H1 (cell line): Measurements from ENCODE around the gene USP16. TPM values are rescaled to one million over a fixed set of nuclear protein-coding genes. Genes with fewer than 3 reads are reported as not detected.

Source experiments
- CTCF ChIA-PET: fragments of 300-600 bp; sonication (Branson Sonifier 250); formaldehyde crosslinking; loops from one replicate; lab custom pipeline; 2021; ENCODE audit not compliant: partially characterized antibody; lab: Charles Lee
- POLR2A ChIA-PET: fragments of 300-600 bp; sonication (Branson Sonifier 250); formaldehyde crosslinking; loops from one replicate; lab custom pipeline; 2021; ENCODE audit warnings: inconsistent platforms; ENCODE audit not compliant: partially characterized antibody; lab: Charles Lee
- DNase-seq, 2 experiments: peaks; one replicate each; pipeline versions ENCODE4 v3.0.0 to v3.0.0-alpha.2; 2010 to 2022; ENCODE audit warnings: low spot score in 2 of 2, low read depth in 1 of 2, mixed read lengths in 1 of 2
- FAIRE-seq: peaks from 2 replicates; lab custom pipeline; 2011; peaks lifted over from hg19 to GRCh38; lab: Jason Lieb, UNC
- H2AFZ ChIP-seq: 2 replicates; pipeline ENCODE4 v1.8.1; 2012; ENCODE audit warnings: low read length, inconsistent platforms
- H2AK5ac ChIP-seq: 2 replicates; pipeline ENCODE4 v1.6.1; 2013; ENCODE audit warnings: low read depth, low read length
- H2BK120ac ChIP-seq: replicated peaks from 2 replicates; pipeline ENCODE3; 2013; ENCODE audit warnings: low read depth, low read length, inconsistent platforms
- H2BK12ac ChIP-seq: 2 replicates; pipeline ENCODE4 v1.6.1; 2013; ENCODE audit warnings: low read depth, low read length
- H2BK15ac ChIP-seq: 2 replicates; pipeline ENCODE4 v1.6.1; 2013; ENCODE audit warnings: low read length
- H2BK20ac ChIP-seq: 2 replicates; pipeline ENCODE4 v1.6.1; 2013; ENCODE audit warnings: low read length
- H2BK5ac ChIP-seq: 2 replicates; pipeline ENCODE4 v1.6.1; 2013; ENCODE audit warnings: low read depth, low read length
- H3K14ac ChIP-seq: 2 replicates; pipeline ENCODE4 v1.6.1; 2013; ENCODE audit warnings: inconsistent platforms; ENCODE audit not compliant: insufficient read length
- H3K18ac ChIP-seq: 2 replicates; pipeline ENCODE4 v1.6.1; 2013; ENCODE audit warnings: low read length; ENCODE audit errors: extremely low read depth
- H3K23ac ChIP-seq: 2 replicates; pipeline ENCODE4 v1.6.1; 2013; ENCODE audit warnings: inconsistent platforms; ENCODE audit not compliant: insufficient read length
- H3K23me2 ChIP-seq: 2 replicates; pipeline ENCODE4 v1.6.1; 2013; ENCODE audit warnings: low read depth, low read length
- H3K27ac ChIP-seq: 2 replicates; pipeline ENCODE4 v1.6.1; 2011; ENCODE audit warnings: low read depth, low read length, inconsistent platforms
- H3K27me3 ChIP-seq, 4 experiments: replicated peaks in 1 of 4; 1 replicate in 1 of 4; 2 replicates in 3 of 4; pipeline versions ENCODE4 v1.6.1 to v1.8.1; 2011 to 2013; ENCODE audit warnings: low read length in 3 of 4, mild to moderate bottlenecking in 3 of 4, inconsistent platforms in 2 of 4, mixed read lengths in 2 of 4, moderate library complexity in 1 of 4; ENCODE audit not compliant: control insufficient read depth in 3 of 4, insufficient read depth in 3 of 4; ENCODE audit errors: extremely low read depth in 1 of 4
- H3K36me3 ChIP-seq, 4 experiments: 2 replicates each; pipeline versions ENCODE4 v1.6.1 to v1.8.1; 2011 to 2013; ENCODE audit warnings: mild to moderate bottlenecking in 4 of 4, low read length in 3 of 4, moderate library complexity in 2 of 4, control low read depth in 1 of 4, inconsistent platforms in 1 of 4; ENCODE audit not compliant: insufficient read depth in 4 of 4, control insufficient read depth in 2 of 4
- H3K4ac ChIP-seq: replicated peaks from 2 replicates; pipeline ENCODE3; 2013; ENCODE audit warnings: low read length, low read depth, mixed read lengths, inconsistent platforms; ENCODE audit not compliant: insufficient read length
- H3K4me1 ChIP-seq, 4 experiments: replicated peaks in 1 of 4; 1 replicate in 1 of 4; 2 replicates in 3 of 4; pipeline versions ENCODE4 v1.6.1 to v1.8.1; 2011 to 2013; ENCODE audit warnings: low read length in 3 of 4, inconsistent platforms in 2 of 4, mixed read lengths in 1 of 4; ENCODE audit not compliant: insufficient read depth in 4 of 4, control insufficient read depth in 3 of 4
- H3K4me2 ChIP-seq, 2 experiments: 2 replicates each; pipeline versions ENCODE4 v1.6.1 to v1.8.1; 2011 to 2013; ENCODE audit warnings: low read depth in 2 of 2, low read length in 2 of 2, control low read depth in 1 of 2, inconsistent platforms in 1 of 2, mild to moderate bottlenecking in 1 of 2; ENCODE audit not compliant: insufficient read depth in 1 of 2
- H3K4me3 ChIP-seq, 4 experiments: fragments of 200-600, 300-600 bp in 1 of 4; sonication (generic), shearing (Covaris generic), sonication (Bioruptor Twin) in 1 of 4; 2 replicates each; pipeline versions ENCODE4 v1.5.1 to v1.8.1; 2011 to 2016; ENCODE audit warnings: low read length in 4 of 4, low read depth in 3 of 4, control low read depth in 2 of 4, inconsistent platforms in 2 of 4, mild to moderate bottlenecking in 2 of 4, mixed read lengths in 1 of 4, moderate library complexity in 1 of 4; ENCODE audit not compliant: insufficient read depth in 2 of 4; ENCODE audit errors: extremely low read depth in 1 of 4
- H3K56ac ChIP-seq: replicated peaks from 2 replicates; pipeline ENCODE3; 2013; ENCODE audit warnings: low read depth, mild to moderate bottlenecking, mixed read lengths, low read length, inconsistent platforms; ENCODE audit not compliant: insufficient read length
- H3K79me1 ChIP-seq: 2 replicates; pipeline ENCODE4 v1.6.1; 2013; ENCODE audit warnings: low read depth, low read length, control low read depth
- H3K79me2 ChIP-seq, 2 experiments: 2 replicates each; pipeline versions ENCODE4 v1.6.1 to v1.8.1; 2012 to 2013; ENCODE audit warnings: low read length in 2 of 2, mild to moderate bottlenecking in 2 of 2, inconsistent platforms in 1 of 2; ENCODE audit not compliant: insufficient read depth in 2 of 2, control insufficient read depth in 1 of 2
- H3K9ac ChIP-seq, 4 experiments: replicated peaks in 1 of 4; 1 replicate in 1 of 4; 2 replicates in 3 of 4; pipeline versions ENCODE4 v1.6.1 to v1.8.1; 2011 to 2013; ENCODE audit warnings: low read depth in 3 of 4, low read length in 3 of 4, control low read depth in 2 of 4, mild to moderate bottlenecking in 2 of 4, moderate library complexity in 2 of 4, inconsistent platforms in 1 of 4; ENCODE audit errors: extremely low read depth in 1 of 4
- H3K9me3 ChIP-seq, 2 experiments: 2 replicates each; pipeline versions ENCODE4 v1.6.1 to v1.8.1; 2012 to 2013; ENCODE audit warnings: mild to moderate bottlenecking in 2 of 2, moderate library complexity in 2 of 2, control low read depth in 1 of 2, inconsistent platforms in 1 of 2, low read depth in 1 of 2, low read length in 1 of 2, mixed read lengths in 1 of 2; ENCODE audit not compliant: insufficient read depth in 2 of 2
- H4K20me1 ChIP-seq, 2 experiments: replicated peaks in 1 of 2; 2 replicates each; pipeline versions ENCODE3 to v1.8.1; 2011 to 2013; ENCODE audit warnings: inconsistent platforms in 2 of 2, low read length in 2 of 2, mild to moderate bottlenecking in 1 of 2; ENCODE audit not compliant: insufficient read depth in 2 of 2, control insufficient read depth in 1 of 2
- H4K5ac ChIP-seq: 2 replicates; pipeline ENCODE4 v1.6.1; 2013; ENCODE audit warnings: low read length, low read depth, mixed read lengths, inconsistent platforms; ENCODE audit not compliant: insufficient read length
- H4K8ac ChIP-seq: 2 replicates; pipeline ENCODE4 v1.8.0; 2013; ENCODE audit warnings: mild to moderate bottlenecking, moderate library complexity, low read length, inconsistent platforms; ENCODE audit not compliant: insufficient read depth; ENCODE audit errors: extremely low read depth
- H4K91ac ChIP-seq: replicated peaks from 2 replicates; pipeline ENCODE3; 2013; ENCODE audit warnings: low read length, mixed read lengths, inconsistent platforms; ENCODE audit not compliant: insufficient read length
- KDM1A ChIP-seq: fragments of 200-600, 300-600 bp; sonication (generic); IDR thresholded peaks from 2 replicates; pipeline ENCODE4 v1.7.1; 2016; ENCODE audit warnings: mild to moderate bottlenecking, low read length, borderline replicate concordance
- MAFK ChIP-seq: IDR thresholded peaks from 2 replicates; pipeline ENCODE4 v1.6.1; 2012; ENCODE audit warnings: low read depth, mild to moderate bottlenecking, improper control_type of control experiment, low read length
- PHF8 ChIP-seq: fragments of 200-600 bp; sonication (generic); conservative IDR thresholded peaks from 2 replicates; pipeline ENCODE4 v1.7.1; 2012; ENCODE audit warnings: low read depth, mild to moderate bottlenecking, inconsistent platforms, low read length, moderate library complexity
- RAD21 ChIP-seq, 2 experiments: IDR thresholded peaks in 1 of 2; conservative IDR thresholded peaks in 1 of 2; 2 replicates each; pipeline ENCODE4 v1.6.1; 2011; ENCODE audit warnings: low read depth in 2 of 2, low read length in 2 of 2, improper control_type of control experiment in 1 of 2, inconsistent platforms in 1 of 2, mild to moderate bottlenecking in 1 of 2, moderate library complexity in 1 of 2
- RBBP5 ChIP-seq: IDR thresholded peaks from 2 replicates; pipeline ENCODE4 v1.7.1; 2012; ENCODE audit warnings: low read depth, mild to moderate bottlenecking, inconsistent platforms, low read length, moderate library complexity, borderline replicate concordance
- RFX5 ChIP-seq: IDR thresholded peaks from 2 replicates; pipeline ENCODE4 v1.6.1; 2011; ENCODE audit warnings: low read depth, low read length, improper control_type of control experiment, borderline replicate concordance
- RNF2 ChIP-seq: fragments of 200-900, 300-1000 bp; sonication (generic); IDR thresholded peaks from 2 replicates; pipeline ENCODE4 v1.7.1; 2016; ENCODE audit warnings: borderline replicate concordance, low read depth, mild to moderate bottlenecking, antibody characterized with exemption, low read length; ENCODE audit not compliant: poor library complexity, severe bottlenecking; ENCODE audit errors: missing control alignments
- SIN3A ChIP-seq, 2 experiments: IDR thresholded peaks in 1 of 2; conservative IDR thresholded peaks in 1 of 2; 2 replicates each; pipeline ENCODE4 v1.6.1; 2011 to 2012; ENCODE audit warnings: low read length in 2 of 2, improper control_type of control experiment in 1 of 2, low read depth in 1 of 2, mild to moderate bottlenecking in 1 of 2
- TAF7 ChIP-seq: optimal IDR thresholded peaks from 2 replicates; pipeline ENCODE3; 2011; ENCODE audit warnings: low read depth, mild to moderate bottlenecking, inconsistent platforms, low read length, moderate library complexity, borderline replicate concordance
- WGBS, 2 experiments: shearing (Covaris generic) in 1 of 2; methylation state at CpG; one replicate each; pipeline versions ENCODE4 v1.1.6 to v1.1.7; 2013 to 2015; ENCODE audit warnings: low lambda C conversion rate in 2 of 2, mixed read lengths in 2 of 2, inconsistent platforms in 1 of 2, low coverage in 1 of 2, missing lambda C conversion rate in 1 of 2; ENCODE audit not compliant: insufficient replicate concordance in 2 of 2, insufficient coverage in 1 of 2, insufficient read length in 1 of 2; ENCODE audit errors: extremely low coverage in 1 of 2, missing lambda C conversion rate in 1 of 2; 5-methylcytosine and 5-hydroxymethylcytosine counted together
- polyA plus RNA-seq, 7 experiments: library from polyadenylated mRNA; depleted of rRNA in 3 of 7; stranded (reverse) in 5 of 7; unstranded in 2 of 7; fragments of >200 nt in 5 of 7; fragments of 200-250 nt in 2 of 7; gene quantifications; 1 replicate in 5 of 7; 2 replicates in 1 of 7; 4 replicates in 1 of 7; pipeline versions ENCODE4 v1.2.1 to v1.2.3, GENCODE V29; 2011 to 2013; ENCODE audit warnings: missing spikeins in 2 of 7, mixed read lengths in 2 of 7
- total RNA-seq: library from RNA; stranded (reverse); fragmentation: NEBNext Ultra II Directional; extraction: Animal tissue kit (Norgen Biotek cat#: 25700); gene quantifications from 2 replicates; pipeline ENCODE4 v1.2.1, GENCODE V29; 2021
- TF ChIP-seq, protein P1 (sequence below): IDR thresholded peaks from 2 replicates; pipeline ENCODE4 v1.6.1; 2012; ENCODE audit warnings: inconsistent platforms

Gene USP16
- total and polyA plus RNA-seq, 2 of the 8 experiments (the other 6 are each of a cell fraction or from before 2014, with no cell fraction given): 3.4 to 19.1 TPM

DNA sequence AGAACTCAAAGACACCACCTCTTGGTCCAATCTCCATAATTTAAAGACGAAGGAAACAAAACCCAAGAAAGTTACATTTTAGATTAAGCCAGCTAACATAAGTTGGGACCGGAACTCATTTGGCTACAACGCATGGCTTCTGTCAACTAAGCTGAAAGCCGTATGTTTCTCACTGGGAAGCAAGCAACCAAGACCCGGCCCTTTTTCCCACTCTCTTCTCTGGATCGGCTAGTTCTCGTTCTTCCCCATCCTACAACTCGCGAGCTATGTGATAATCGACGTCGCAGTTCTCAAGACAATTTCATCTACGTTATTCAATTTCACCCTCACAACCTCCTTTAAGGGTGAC lies 48.4 kb downstream of the USP16 start:
- H3K36me3 ChIP-seq: peaks cover 0 to 25% (median 10%) of the 10 kb centered on the region in 4 experiments; a peak in 6 of 8 replicates
- peak overlapping the region; percentile 83 for H3K27ac ChIP-seq
- no peaks in the 10 kb centered on the region; a peak in 1 of 4 replicates for H3K9me3 ChIP-seq
- 4% methylated on average over 13 of the region's 13 CpGs; no CpG with 5 or more reads in 1 of the 2 experiments for WGBS, 2 experiments
- H4K8ac ChIP-seq: no peak overlapping the region
- peak overlapping the region; percentile 70 to 73 for H3K4me2 ChIP-seq
- H3K23me2 ChIP-seq: peaks cover 7% of the 10 kb centered on the region; the same call in 1 of the 2 replicates
- 0 out of 2 replicates have a peak overlapping the region, but pooled peaks have one; percentile 58 for H2AFZ ChIP-seq
- no peak for DNase-seq
- 0 out of 2 replicates have a peak, but pooled peaks cover 3% of the 10 kb centered on the region for H3K79me1 ChIP-seq
- no peak overlapping the region for H2BK15ac ChIP-seq
- ChIA-PET POLR2A (interaction anchor here (1.0 to 3.3 kb wide), 9 partner anchors 11 to 874 kb away, joined by 3 to 37 read pairs (median 4); partner anchors contain the start of gene LTN1), CTCF (interaction anchor here (1.8 to 2.1 kb wide), 2 partner anchors 16 to 298 kb away, joined by 5 read pairs; no protein-coding TSS in a partner anchor)
- peaks cover 0 to 5% (median 0%) of the 10 kb centered on the region in 4 experiments; a peak in 2 of 7 replicates for H3K4me1 ChIP-seq
- peak overlapping the region; percentile 77 to 97 (median 88) for H3K4me3 ChIP-seq
- peak overlapping the region; percentile 93 for H3K4ac ChIP-seq
- peaks cover 27 to 53% of the 10 kb centered on the region in 2 experiments for H3K79me2 ChIP-seq
- peak overlapping the region; percentile 95 for H2BK5ac ChIP-seq
- peak overlapping the region; percentile 40; the same call in 1 of the 2 replicates for H3K18ac ChIP-seq
- H3K27me3 ChIP-seq: no peaks in the 10 kb centered on the region
- H3K9ac ChIP-seq: peak overlapping the region; percentile 89 to 98 (median 93)
- peak overlapping the region; percentile 27; the same call in 1 of the 2 replicates for H2BK12ac ChIP-seq
- H3K56ac ChIP-seq: peak overlapping the region; percentile 42
- H2AK5ac ChIP-seq: no peak overlapping the region
- no peak overlapping the region for H2BK20ac ChIP-seq
- no peak overlapping the region for H3K23ac ChIP-seq
- FAIRE-seq: no peak
- H4K5ac ChIP-seq: no peak overlapping the region
- H4K91ac ChIP-seq: peak overlapping the region; percentile 77
- no peak overlapping the region for H2BK120ac ChIP-seq
- peaks cover 7 to 11% of the 10 kb centered on the region in 2 experiments for H4K20me1 ChIP-seq
- peak overlapping the region; percentile 25 for H3K14ac ChIP-seq
- no peak for TF ChIP-seq KDM1A
- no peak for TF ChIP-seq RAD21 (IDR thresholded peaks at IDR 0.05 in 1 of 2, conservative IDR thresholded peaks at IDR 0.05 in 1 of 2; ENCODE audit: low read depth in 2 of 2, low read length in 2 of 2)
- TF ChIP-seq PHF8: no peak
- peak in 1 of 2 experiments; percentile 24; a peak in 1 of 4 replicates for TF ChIP-seq SIN3A (conservative IDR thresholded peaks at IDR 0.05 in 1 of 2, IDR thresholded peaks at IDR 0.05 in 1 of 2; ENCODE audit: low read depth in 1 of 2, low read length in 2 of 2)
- TF ChIP-seq, protein P1, sequence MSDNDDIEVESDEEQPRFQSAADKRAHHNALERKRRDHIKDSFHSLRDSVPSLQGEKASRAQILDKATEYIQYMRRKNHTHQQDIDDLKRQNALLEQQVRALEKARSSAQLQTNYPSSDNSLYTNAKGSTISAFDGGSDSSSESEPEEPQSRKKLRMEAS: 0 out of 2 replicates have a peak, but pooled peaks have one; percentile 22
- TF ChIP-seq RBBP5: no peak
- no peak for TF ChIP-seq RNF2
- TF ChIP-seq RFX5: no peak
- TF ChIP-seq TAF7: no peak
- no peak for TF ChIP-seq MAFK
